H1 (cell line): ENCODE measurements around the gene STXBP5.

Experiments
- ATF2 ChIP-seq: IDR thresholded peaks from 2 replicates; pipeline ENCODE4 v1.6.1; 2012; ENCODE audit warnings: low read length, inconsistent platforms
- ATF3 ChIP-seq: IDR thresholded peaks from 2 replicates; pipeline ENCODE4 v1.6.1; 2011; ENCODE audit warnings: low read depth, mild to moderate bottlenecking, low read length; ENCODE audit not compliant: insufficient read depth
- CEBPB ChIP-seq: IDR thresholded peaks from 2 replicates; pipeline ENCODE4 v1.6.1; 2012; ENCODE audit warnings: low read depth, low read length
- CHD2 ChIP-seq: IDR thresholded peaks from 2 replicates; pipeline ENCODE4 v1.6.1; 2012; ENCODE audit warnings: low read length, improper control_type of control experiment
- CTCF ChIP-seq, 3 experiments: IDR thresholded peaks; 1 replicate in 2 of 3; 2 replicates in 1 of 3; pipeline versions ENCODE4 v1.5.1 to v1.6.1; 2011; ENCODE audit warnings: low read length in 3 of 3, mild to moderate bottlenecking in 3 of 3, inconsistent platforms in 2 of 3, low read depth in 1 of 3, moderate library complexity in 1 of 3; ENCODE audit not compliant: insufficient read depth in 1 of 3; ENCODE audit errors: control extremely low read depth in 1 of 3
- EGR1 ChIP-seq: IDR thresholded peaks from 2 replicates; pipeline ENCODE4 v1.6.1; 2011; ENCODE audit warnings: low read depth, low read length, borderline replicate concordance
- EP300 ChIP-seq, 2 experiments: IDR thresholded peaks; 1 replicate in 1 of 2; 2 replicates in 1 of 2; pipeline ENCODE4 v1.6.1; 2011 to 2012; ENCODE audit warnings: low read depth in 2 of 2, low read length in 2 of 2, mild to moderate bottlenecking in 2 of 2, borderline replicate concordance in 1 of 2, inconsistent platforms in 1 of 2, moderate library complexity in 1 of 2
- EZH2 ChIP-seq: fragments of 200-600 bp; sonication (generic); IDR thresholded peaks from 2 replicates; pipeline ENCODE4 v1.7.1; 2012; ENCODE audit warnings: low read depth, mild to moderate bottlenecking, moderate library complexity, low read length, inconsistent platforms; ENCODE audit not compliant: severe bottlenecking
- JUN ChIP-seq: IDR thresholded peaks from 2 replicates; pipeline ENCODE4 v1.6.1; 2011; ENCODE audit warnings: low read depth, mild to moderate bottlenecking, improper control_type of control experiment, low read length
- MAX ChIP-seq: IDR thresholded peaks from 2 replicates; pipeline ENCODE4 v1.6.1; 2012; ENCODE audit warnings: inconsistent platforms
- NRF1 ChIP-seq: IDR thresholded peaks from 2 replicates; pipeline ENCODE4 v1.6.1; 2011; ENCODE audit warnings: mild to moderate bottlenecking, low read depth, low read length, improper control_type of control experiment
- POLR2A ChIP-seq, 2 experiments: IDR thresholded peaks; 1 replicate in 1 of 2; 2 replicates in 1 of 2; pipeline ENCODE4 v1.6.1; 2011; ENCODE audit warnings: low read depth in 2 of 2, low read length in 2 of 2, mild to moderate bottlenecking in 2 of 2; ENCODE audit errors: control extremely low read depth in 1 of 2
- TCF12 ChIP-seq: IDR thresholded peaks from 2 replicates; pipeline ENCODE4 v1.6.1; 2011; ENCODE audit warnings: low read depth, mild to moderate bottlenecking, low read length
- YY1 ChIP-seq: IDR thresholded peaks from 2 replicates; pipeline ENCODE4 v1.6.1; 2011; ENCODE audit warnings: low read depth, mild to moderate bottlenecking, low read length

- TF ChIP-seq TCF12 (no peak), CTCF (IDR thresholded peaks at IDR 0.05; ENCODE audit: control extremely low read depth in 1 of 3, insufficient read depth in 1 of 3, low read depth in 1 of 3, low read length in 3 of 3) (no peak), POLR2A (IDR thresholded peaks at IDR 0.05; ENCODE audit: control extremely low read depth in 1 of 2, low read depth in 2 of 2, low read length in 2 of 2) (no peak), EZH2 (no peak), NRF1 (no peak), EP300 (IDR thresholded peaks at IDR 0.05; ENCODE audit: borderline replicate concordance in 1 of 2, low read depth in 2 of 2, low read length in 2 of 2) (no peak), EGR1 (no peak), YY1 (no peak), JUN (no peak), CEBPB (no peak), MAX (no peak), CHD2 (no peak), ATF3 (no peak), ATF2 (no peak)
Observed at GRCh38 chr6:147421903-147422302, 217.7 kb downstream of the STXBP5 start.
